SKM-1 (cell line): ENCODE measurements around the gene RASGRP1.
A peak's percentile ranks its signal among the peaks of the same experiment; 100 is the strongest.

ENCODE experiments used
- DNase-seq: peaks from one replicate; lab custom pipeline; 2025; ENCODE audit not compliant: unreplicated experiment; lab: John Stamatoyannopoulos, UW

The RASGRP1 gene

DNA sequence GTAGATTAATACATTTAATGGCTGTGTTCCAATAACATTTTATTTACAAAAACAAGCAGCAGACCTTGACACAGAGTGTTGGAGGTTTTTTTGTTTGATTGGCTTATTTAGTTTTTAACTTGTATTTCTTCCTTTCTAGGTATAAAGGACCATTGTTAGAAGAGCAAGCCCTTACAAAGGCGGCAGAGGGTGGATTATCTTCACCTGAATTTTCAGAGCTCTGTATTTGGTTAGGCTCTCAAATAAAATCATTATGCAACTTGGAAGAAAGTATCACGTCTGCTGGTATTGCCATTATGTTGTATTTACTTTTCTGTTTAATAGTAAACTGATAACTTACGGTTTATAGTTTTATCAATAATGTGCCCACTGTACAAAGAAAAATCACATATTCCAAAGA, 100.7 kb downstream of the RASGRP1 start:
- DNase-seq: no peak

GRCh38 chr15:38461066-38461833, 103.4 kb downstream of the RASGRP1 start:
- no peak for DNase-seq

- DNase-seq: no peak
Observed at GRCh38 chr15:38460543-38460942, 104.1 kb downstream of the RASGRP1 start.

DNA sequence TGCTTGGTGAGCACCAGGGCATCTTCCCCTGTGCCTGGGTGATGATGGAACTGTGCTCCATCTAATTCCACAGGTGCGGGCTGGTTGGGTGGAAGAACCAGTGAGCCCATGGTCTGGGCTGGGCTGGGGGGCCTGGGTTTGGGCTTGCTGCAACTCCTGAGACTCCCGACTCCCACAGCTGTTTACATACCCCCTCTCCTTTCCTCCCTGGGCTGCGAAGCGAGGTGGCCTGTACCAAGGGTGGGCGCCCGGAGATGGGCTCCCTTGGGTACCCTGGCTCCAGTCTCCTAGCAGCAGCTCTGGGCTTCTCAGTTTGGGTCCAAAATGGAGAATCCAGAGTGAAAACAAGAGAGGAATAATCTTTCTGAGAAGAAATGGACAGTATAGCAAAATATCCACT, 105.1 kb downstream of the RASGRP1 start:
- DNase-seq: no peak

GRCh38 chr15:38458646-38459045, 106.0 kb downstream of the RASGRP1 start:
- DNase-seq: no peak

GRCh38 chr15:38455092-38455491, 109.5 kb downstream of the RASGRP1 start:
- DNase-seq: no peak

DNA sequence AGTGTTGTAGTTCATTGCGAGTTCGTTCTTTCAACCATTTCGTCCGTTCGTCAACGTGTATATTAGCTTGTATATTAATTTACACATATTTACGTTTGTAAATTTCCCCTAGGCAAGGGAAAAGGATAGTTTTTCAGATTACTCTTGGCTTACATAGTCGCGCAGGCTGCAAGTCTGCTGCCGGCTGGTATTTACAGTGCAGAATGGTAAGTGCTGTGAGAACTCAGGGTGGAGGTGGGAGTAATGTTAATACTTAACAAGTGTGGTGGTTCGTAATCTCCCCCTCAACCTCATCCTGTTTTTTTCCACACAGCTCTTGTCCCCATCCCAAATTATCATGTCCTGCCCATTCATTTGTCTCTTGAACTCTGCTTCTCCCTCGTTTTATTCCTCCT, 109.9 kb downstream of the RASGRP1 start:
- DNase-seq: no peak

GRCh38 chr15:38453971-38454695, 110.5 kb downstream of the RASGRP1 start, which contains the start of gene FAM98B:
Gene FAM98B, plus strand, starts transcription at chr15:38454127. Its CDS starts 35 bp downstream, at chr15:38454162.
- DNase-seq: peak; percentile 61

- DNase-seq: no peak
Observed at GRCh38 chr15:38441130-38441519, 123.5 kb downstream of the RASGRP1 start.

DNA sequence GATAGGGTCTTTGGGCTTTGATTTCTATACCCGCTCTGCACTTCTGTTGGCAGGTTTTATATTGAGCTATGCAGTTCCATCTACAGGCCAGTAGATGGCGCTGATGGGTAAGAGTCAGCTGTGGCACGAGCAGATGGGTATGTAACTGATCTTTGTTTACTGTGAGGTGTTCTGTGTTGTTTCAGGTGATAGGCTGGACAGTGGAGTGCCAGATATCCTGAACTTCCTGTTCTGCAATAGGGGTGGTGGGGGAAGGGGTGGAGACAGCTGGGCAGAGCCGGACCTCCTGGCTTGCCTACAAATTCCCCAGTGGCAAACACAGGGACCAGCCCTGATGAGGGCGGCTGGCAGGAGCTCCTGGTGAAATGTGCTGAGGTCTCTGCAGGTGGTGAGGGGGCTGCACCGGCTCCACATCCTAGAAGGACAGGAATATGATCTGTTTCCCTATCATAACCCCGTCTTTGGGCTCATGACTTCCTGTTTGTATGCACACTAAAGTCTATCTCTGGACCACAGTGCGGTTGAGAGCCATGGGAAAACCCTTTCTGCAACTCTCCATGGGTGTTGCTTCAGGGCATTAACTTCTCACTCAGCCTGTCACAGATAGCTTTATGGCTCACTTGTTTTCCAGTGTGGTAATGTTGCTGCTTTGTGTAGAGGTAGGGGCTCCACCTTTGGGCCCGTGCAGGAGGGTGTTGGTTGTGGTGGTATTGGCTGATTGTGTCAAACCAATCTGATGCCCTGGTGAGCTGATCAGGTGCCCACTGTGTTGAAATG, 124.1 kb downstream of the RASGRP1 start:
- peak; percentile 39 for DNase-seq
